Central memory CD4-positive, alpha-beta T cell (primary cell): Measurements from ENCODE around the gene MAML3.

Experiments
- DNase-seq: peaks from one replicate; pipeline ENCODE4 v3.0.0; 2022

Gene MAML3

GRCh38 chr4:139889901-139890300 lies 264.1 kb downstream of the MAML3 start:
- no peak for DNase-seq

GRCh38 chr4:139889264-139889663 lies 264.7 kb downstream of the MAML3 start:
- DNase-seq = no peak

- DNase-seq = no peak
Measured at GRCh38 chr4:139887962-139888735, 265.8 kb downstream of the MAML3 start.

- DNase-seq = no peak
Measured at GRCh38 chr4:139887376-139887802, 266.6 kb downstream of the MAML3 start.

- DNase-seq = no peak
Measured at GRCh38 chr4:139886798-139887197, 267.2 kb downstream of the MAML3 start.

- no peak for DNase-seq
Measured at GRCh38 chr4:139884438-139884837, 269.5 kb downstream of the MAML3 start.

GRCh38 chr4:139880841-139881240 lies 273.1 kb downstream of the MAML3 start:
- DNase-seq = no peak

- DNase-seq = no peak
Measured at GRCh38 chr4:139878050-139878449, 275.9 kb downstream of the MAML3 start.

- DNase-seq = no peak
Measured at GRCh38 chr4:139876337-139876941, 277.5 kb downstream of the MAML3 start.

GRCh38 chr4:139875411-139875825 lies 278.6 kb downstream of the MAML3 start:
- no peak for DNase-seq

- no peak for DNase-seq
Measured at GRCh38 chr4:139873111-139873860, 280.7 kb downstream of the MAML3 start.

- no peak for DNase-seq
Measured at GRCh38 chr4:139872274-139872673, 281.7 kb downstream of the MAML3 start.

- no peak for DNase-seq
Measured at GRCh38 chr4:139869810-139870209, 284.2 kb downstream of the MAML3 start.

GRCh38 chr4:139866276-139866962 lies 287.6 kb downstream of the MAML3 start:
- DNase-seq = no peak

- no peak for DNase-seq
Measured at GRCh38 chr4:139865537-139865936, 288.4 kb downstream of the MAML3 start.

GRCh38 chr4:139863531-139863930 lies 290.5 kb downstream of the MAML3 start:
- DNase-seq = no peak

- no peak for DNase-seq
Measured at GRCh38 chr4:139861471-139861870, 292.5 kb downstream of the MAML3 start.

- no peak for DNase-seq
Measured at GRCh38 chr4:139860435-139861024, 293.5 kb downstream of the MAML3 start.

- DNase-seq = no peak
Measured at GRCh38 chr4:139859876-139860275, 294.1 kb downstream of the MAML3 start.

- DNase-seq = no peak
Measured at GRCh38 chr4:139858436-139859205, 295.4 kb downstream of the MAML3 start.

GRCh38 chr4:139857977-139858376 lies 296.0 kb downstream of the MAML3 start:
- no peak for DNase-seq

GRCh38 chr4:139857021-139857420 lies 297.0 kb downstream of the MAML3 start:
- no peak for DNase-seq
